ENCODE data around the gene PPP1R14C. TPM values are rescaled to one million over a fixed set of nuclear protein-coding genes. Genes with fewer than 3 reads are reported as not detected.

PPP1R14C gene
- polyA plus RNA-seq, 1 donor from 2014 or later: 14.0 TPM

- TF ChIP-seq TAF1 (IDR thresholded peaks at IDR 0.05; ENCODE audit: low read depth): no peak
Measured at GRCh38 chr6:150172929-150173328, 30.1 kb downstream of the PPP1R14C start (continued).

- no peaks in the 10 kb centered on the region for H3K36me3 ChIP-seq (ENCODE audit: insufficient read depth, low read length)
- no peaks in the 10 kb centered on the region for H3K27me3 ChIP-seq (ENCODE audit: insufficient read depth, low read depth, low read length)
- no peak overlapping the region for H2AFZ ChIP-seq (ENCODE audit: low read depth, low read length)
- no peaks in the 10 kb centered on the region for H4K20me1 ChIP-seq (ENCODE audit: insufficient read depth)
- no peak overlapping the region for H3K4me2 ChIP-seq (ENCODE audit: low read length)
- H3K9ac ChIP-seq (ENCODE audit: low read length): no peak overlapping the region
- H3K4me3 ChIP-seq (ENCODE audit: low read length): no peak overlapping the region
- H3K9me3 ChIP-seq (ENCODE audit: low read length): no peaks in the 10 kb centered on the region
- no peaks in the 10 kb centered on the region for H3K79me2 ChIP-seq (replicated peaks; ENCODE audit: insufficient read depth, low read length)
- H3K27ac ChIP-seq (ENCODE audit: low read length): no peak overlapping the region
- no peaks in the 10 kb centered on the region for H3F3A ChIP-seq (ENCODE audit: insufficient read depth, low read length, poor library complexity, severe bottlenecking)
- H3K9me2 ChIP-seq (ENCODE audit: insufficient read depth, low read length): no peaks in the 10 kb centered on the region
- TF ChIP-seq RAD21 (conservative IDR thresholded peaks at IDR 0.05) (no peak), EZH2 (IDR thresholded peaks at IDR 0.05; ENCODE audit: borderline replicate concordance, insufficient read depth, low read length, poor library complexity, severe bottlenecking) (no peak), MXI1 (conservative IDR thresholded peaks at IDR 0.05; ENCODE audit: poor library complexity, severe bottlenecking) (no peak), SMC3 (conservative IDR thresholded peaks at IDR 0.05; ENCODE audit: poor library complexity) (no peak), POLR2AphosphoS5 (IDR thresholded peaks at IDR 0.05) (no peak), EP300 (conservative IDR thresholded peaks at IDR 0.05; ENCODE audit: poor library complexity, severe bottlenecking) (no peak), CTCF (IDR thresholded peaks at IDR 0.05; ENCODE audit: poor library complexity, severe bottlenecking) (no peak), TAF1 (IDR thresholded peaks at IDR 0.05; ENCODE audit: low read depth) (no peak)
- TF ChIP-seq, protein P1, sequence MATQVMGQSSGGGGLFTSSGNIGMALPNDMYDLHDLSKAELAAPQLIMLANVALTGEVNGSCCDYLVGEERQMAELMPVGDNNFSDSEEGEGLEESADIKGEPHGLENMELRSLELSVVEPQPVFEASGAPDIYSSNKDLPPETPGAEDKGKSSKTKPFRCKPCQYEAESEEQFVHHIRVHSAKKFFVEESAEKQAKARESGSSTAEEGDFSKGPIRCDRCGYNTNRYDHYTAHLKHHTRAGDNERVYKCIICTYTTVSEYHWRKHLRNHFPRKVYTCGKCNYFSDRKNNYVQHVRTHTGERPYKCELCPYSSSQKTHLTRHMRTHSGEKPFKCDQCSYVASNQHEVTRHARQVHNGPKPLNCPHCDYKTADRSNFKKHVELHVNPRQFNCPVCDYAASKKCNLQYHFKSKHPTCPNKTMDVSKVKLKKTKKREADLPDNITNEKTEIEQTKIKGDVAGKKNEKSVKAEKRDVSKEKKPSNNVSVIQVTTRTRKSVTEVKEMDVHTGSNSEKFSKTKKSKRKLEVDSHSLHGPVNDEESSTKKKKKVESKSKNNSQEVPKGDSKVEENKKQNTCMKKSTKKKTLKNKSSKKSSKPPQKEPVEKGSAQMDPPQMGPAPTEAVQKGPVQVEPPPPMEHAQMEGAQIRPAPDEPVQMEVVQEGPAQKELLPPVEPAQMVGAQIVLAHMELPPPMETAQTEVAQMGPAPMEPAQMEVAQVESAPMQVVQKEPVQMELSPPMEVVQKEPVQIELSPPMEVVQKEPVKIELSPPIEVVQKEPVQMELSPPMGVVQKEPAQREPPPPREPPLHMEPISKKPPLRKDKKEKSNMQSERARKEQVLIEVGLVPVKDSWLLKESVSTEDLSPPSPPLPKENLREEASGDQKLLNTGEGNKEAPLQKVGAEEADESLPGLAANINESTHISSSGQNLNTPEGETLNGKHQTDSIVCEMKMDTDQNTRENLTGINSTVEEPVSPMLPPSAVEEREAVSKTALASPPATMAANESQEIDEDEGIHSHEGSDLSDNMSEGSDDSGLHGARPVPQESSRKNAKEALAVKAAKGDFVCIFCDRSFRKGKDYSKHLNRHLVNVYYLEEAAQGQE (IDR thresholded peaks at IDR 0.05; ENCODE audit: borderline replicate concordance): no peak
Measured at GRCh38 chr6:150175586-150176151, 32.8 kb downstream of the PPP1R14C start.

DNA sequence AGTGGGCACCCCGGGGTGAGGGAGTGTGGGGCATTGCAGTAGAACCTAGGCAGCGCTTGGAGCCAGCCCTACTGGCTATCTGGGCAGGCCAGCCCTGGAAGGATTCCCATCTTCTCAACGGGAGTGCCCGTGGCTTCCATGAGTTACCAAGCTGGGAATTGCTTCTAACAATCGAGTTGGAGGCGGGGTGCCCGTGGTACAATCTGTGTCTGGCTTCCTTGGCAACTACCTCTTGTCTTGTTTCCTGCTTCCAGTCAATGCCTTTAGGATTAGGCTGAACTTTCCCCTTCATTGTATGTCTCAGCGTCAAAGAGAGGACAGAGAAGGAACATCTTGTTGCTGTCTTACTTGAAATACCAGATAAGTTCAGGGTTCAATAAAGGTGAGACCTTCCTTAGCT is 33.3 kb downstream of the PPP1R14C start:
- Histone ChIP-seq H3K9ac (ENCODE audit: low read length) (no peak overlapping the region), H3F3A (ENCODE audit: insufficient read depth, low read length, poor library complexity, severe bottlenecking) (no peaks in the 10 kb centered on the region), H3K79me2 (replicated peaks; ENCODE audit: insufficient read depth, low read length) (no peaks in the 10 kb centered on the region), H2AFZ (ENCODE audit: low read depth, low read length) (no peak overlapping the region), H3K9me3 (ENCODE audit: low read length) (no peaks in the 10 kb centered on the region), H3K36me3 (ENCODE audit: insufficient read depth, low read length) (no peaks in the 10 kb centered on the region), H3K27me3 (ENCODE audit: insufficient read depth, low read depth, low read length) (no peaks in the 10 kb centered on the region), H4K20me1 (ENCODE audit: insufficient read depth) (no peaks in the 10 kb centered on the region), H3K27ac (ENCODE audit: low read length) (no peak overlapping the region), H3K9me2 (ENCODE audit: insufficient read depth, low read length) (no peaks in the 10 kb centered on the region), H3K4me3 (ENCODE audit: low read length) (no peak overlapping the region), H3K4me2 (ENCODE audit: low read length) (no peak overlapping the region)
- TF ChIP-seq MXI1 (conservative IDR thresholded peaks at IDR 0.05; ENCODE audit: poor library complexity, severe bottlenecking): no peak
- no peak for TF ChIP-seq SMC3 (conservative IDR thresholded peaks at IDR 0.05; ENCODE audit: poor library complexity)
- TF ChIP-seq EP300 (conservative IDR thresholded peaks at IDR 0.05; ENCODE audit: poor library complexity, severe bottlenecking): no peak
- no peak for TF ChIP-seq CTCF (IDR thresholded peaks at IDR 0.05; ENCODE audit: poor library complexity, severe bottlenecking)
- TF ChIP-seq POLR2AphosphoS5 (IDR thresholded peaks at IDR 0.05): no peak
- no peak for TF ChIP-seq EZH2 (IDR thresholded peaks at IDR 0.05; ENCODE audit: borderline replicate concordance, insufficient read depth, low read length, poor library complexity, severe bottlenecking)

Measured in neural cell (in vitro differentiated cells).